GM08714 (cell line): ENCODE measurements around the gene CARNS1.

Experiments
- H3K4me3 ChIP-seq: fragments of 200-500 bp; sonication (Bioruptor generic); 2 replicates; pipeline ENCODE4 v1.5.1; 2014; ENCODE audit warnings: mild to moderate bottlenecking, low read length, inconsistent platforms
- ZNF274 ChIP-seq: IDR thresholded peaks from 2 replicates; pipeline ENCODE4 v1.6.1; 2012; ENCODE audit warnings: mild to moderate bottlenecking, low read depth, low read length

CARNS1 gene

GRCh38 chr11:67415501-67416304 is at the start of gene CARNS1:
Gene CARNS1, plus strand, starts transcription at chr11:67415678. Its CDS starts 522 bp downstream, at chr11:67416200.
- TF ChIP-seq ZNF274, result no peak
- no peak within 1 kb of the TSS for H3K4me3 ChIP-seq

GRCh38 chr11:67365736-67366444 is 49.6 kb upstream of the CARNS1 start:
- H3K4me3 ChIP-seq, result no peak overlapping the region
- TF ChIP-seq ZNF274, result no peak

GRCh38 chr11:67366546-67366945 is 48.9 kb upstream of the CARNS1 start:
- no peak for TF ChIP-seq ZNF274
- H3K4me3 ChIP-seq, result no peak overlapping the region

GRCh38 chr11:67366961-67367760 is 48.3 kb upstream of the CARNS1 start:
- no peak overlapping the region for H3K4me3 ChIP-seq
- no peak for TF ChIP-seq ZNF274

GRCh38 chr11:67367761-67368227 is 47.7 kb upstream of the CARNS1 start:
- no peak for TF ChIP-seq ZNF274
- no peak overlapping the region for H3K4me3 ChIP-seq

- no peak overlapping the region; the same call in 1 of the 2 replicates for H3K4me3 ChIP-seq
- TF ChIP-seq ZNF274, result no peak
Measured at GRCh38 chr11:67368621-67369020, 46.9 kb upstream of the CARNS1 start.

GRCh38 chr11:67369275-67369674 is 46.2 kb upstream of the CARNS1 start:
- H3K4me3 ChIP-seq, result no peak overlapping the region
- TF ChIP-seq ZNF274, result no peak

- TF ChIP-seq ZNF274, result no peak
- no peak overlapping the region for H3K4me3 ChIP-seq
Measured at GRCh38 chr11:67369801-67370284, 45.6 kb upstream of the CARNS1 start.

- H3K4me3 ChIP-seq, result no peak overlapping the region; the same call in 1 of the 2 replicates
- TF ChIP-seq ZNF274, result no peak
Measured at GRCh38 chr11:67370351-67371076, 45.0 kb upstream of the CARNS1 start.

- no peak for TF ChIP-seq ZNF274
- H3K4me3 ChIP-seq, result peak overlapping the region; percentile 55; the same call in 1 of the 2 replicates
Measured at GRCh38 chr11:67371189-67371910, 44.1 kb upstream of the CARNS1 start.

GRCh38 chr11:67371911-67372320 is 43.6 kb upstream of the CARNS1 start:
- no peak for TF ChIP-seq ZNF274
- peak overlapping the region; percentile 55; the same call in 1 of the 2 replicates for H3K4me3 ChIP-seq

GRCh38 chr11:67372321-67372992 is 43.0 kb upstream of the CARNS1 start:
- peak overlapping the region; percentile 74; the same call in 1 of the 2 replicates for H3K4me3 ChIP-seq
- no peak for TF ChIP-seq ZNF274
